Lung (tissue), 12 donors: Measurements from ENCODE around the gene ABLIM2. TPM values are rescaled to one million over a fixed set of nuclear protein-coding genes. Genes with fewer than 3 reads are reported as not detected.

ENCODE experiments used
- ATAC-seq: fragments of 200-7000 bp; cut with Tn5 transposase; one replicate; pipeline ENCODE4 v1.9.1; 2020; ENCODE audit warnings: moderate number of reproducible peaks; ENCODE audit not compliant: insufficient read depth, low FRiP score
- DNase-seq, 3 donors: peaks; one replicate each; pipeline ENCODE4 v3.0.0-alpha.2; 2013 to 2017
- H3K27ac ChIP-seq, 2 donors: one replicate each; pipeline ENCODE4 v1.5.1; 2013; ENCODE audit warnings: mild to moderate bottlenecking in 2 of 2, moderate library complexity in 2 of 2, control low read depth in 1 of 2, inconsistent platforms in 1 of 2, low read depth in 1 of 2, low read length in 1 of 2
- H3K27me3 ChIP-seq, 3 donors: one replicate each; pipeline ENCODE4 v1.5.1; 2013; ENCODE audit warnings: low read length in 2 of 3; ENCODE audit not compliant: control insufficient read depth in 3 of 3, insufficient read depth in 3 of 3
- H3K36me3 ChIP-seq, 4 donors: one replicate each; pipeline ENCODE4 v1.5.1; 2013; ENCODE audit warnings: low read length in 4 of 4, mild to moderate bottlenecking in 1 of 4, moderate library complexity in 1 of 4; ENCODE audit not compliant: control insufficient read depth in 4 of 4, insufficient read depth in 4 of 4
- H3K4me1 ChIP-seq, 5 donors: one replicate each; pipeline ENCODE4 v1.5.1; 2013; ENCODE audit warnings: low read length in 5 of 5, mild to moderate bottlenecking in 2 of 5, moderate library complexity in 1 of 5; ENCODE audit not compliant: control insufficient read depth in 5 of 5, insufficient read depth in 5 of 5
- H3K4me3 ChIP-seq: one replicate; pipeline ENCODE4 v1.5.1; 2013; ENCODE audit warnings: mild to moderate bottlenecking, control low read depth, moderate library complexity
- H3K9ac ChIP-seq, 2 donors: one replicate each; pipeline ENCODE4 v1.5.1; 2013; ENCODE audit warnings: low read length in 2 of 2, control low read depth in 1 of 2; ENCODE audit not compliant: insufficient read depth in 1 of 2
- H3K9me3 ChIP-seq, 4 donors: one replicate each; pipeline ENCODE4 v1.5.1; 2013; ENCODE audit warnings: low read length in 3 of 4, mild to moderate bottlenecking in 1 of 4, moderate library complexity in 1 of 4; ENCODE audit not compliant: control insufficient read depth in 4 of 4, insufficient read depth in 3 of 4
- CTCF ChIP-seq: IDR thresholded peaks from 2 replicates; pipeline ENCODE4 v1.5.1; 2012; ENCODE audit warnings: mild to moderate bottlenecking; ENCODE audit errors: control extremely low read depth, extremely low read depth
- WGBS, 2 donors: extraction: QIAGEN DNeasy Blood & Tissue Kit; methylation state at CpG; one replicate each; pipeline ENCODE4 v1.1.7; 2013; 5-methylcytosine and 5-hydroxymethylcytosine counted together
- polyA plus RNA-seq, 2 donors: library from polyadenylated mRNA; stranded (reverse); fragments of 200-250 nt; gene quantifications; one replicate each; pipeline ENCODE4 v1.2.1, GENCODE V29; 2013
- total RNA-seq, 2 donors: library from RNA; depleted of rRNA in 1 of 2; stranded (reverse); fragments of >200 nt in 1 of 2; gene quantifications; one replicate each; pipeline ENCODE4 v1.2.1, GENCODE V29; 2014 to 2021
- donor health status: control.
- donor health status: control.
- donor health status: Bipolar disorder and iron deficiency.
- donor health status: healthy.
- donor health status: DM: yes; HTN: yes; CAD: no.

ABLIM2 gene
- total and polyA plus RNA-seq, 4 donors: 1.7 to 10.9 (median 5.2) TPM

DNA sequence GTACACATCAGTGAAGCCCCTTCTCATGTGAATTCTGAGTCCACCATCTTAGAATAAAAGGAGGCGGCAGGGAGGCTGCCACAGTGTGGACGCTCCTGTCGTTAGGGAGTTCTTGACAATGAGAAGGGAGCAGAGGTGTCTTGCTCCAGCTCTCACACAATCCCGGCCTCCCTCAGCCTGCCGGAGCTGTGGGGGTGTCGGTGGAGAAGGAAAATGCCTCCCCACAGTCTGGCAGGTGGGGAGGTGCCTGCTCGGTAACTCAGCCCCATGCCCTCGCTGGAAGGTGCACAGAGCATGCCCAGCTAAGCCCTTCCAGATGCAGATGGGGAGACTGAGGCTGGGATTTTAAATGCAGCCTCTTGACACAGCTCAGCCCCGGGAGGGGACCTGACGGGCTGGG is 20.5 kb upstream of the ABLIM2 start:
- no peak for ATAC-seq
- peaks cover 0 to 17% (median 4%) of the 10 kb centered on the region in 5 donors for H3K4me1 ChIP-seq
- peaks cover 0 to 2% (median 0%) of the 10 kb centered on the region in 4 donors for H3K9me3 ChIP-seq
- H3K27me3 ChIP-seq: peaks cover 0 to 2% (median 0%) of the 10 kb centered on the region in 3 donors
- H3K9ac ChIP-seq: no peak overlapping the region
- H3K27ac ChIP-seq: no peak overlapping the region
- DNase-seq: no peak
- no peak overlapping the region for H3K4me3 ChIP-seq
- H3K36me3 ChIP-seq: no peaks in the 10 kb centered on the region
- TF ChIP-seq CTCF: no peak
- WGBS, 2 donors: 88 to 95% methylated on average over 10 of the region's 10 CpGs

DNA sequence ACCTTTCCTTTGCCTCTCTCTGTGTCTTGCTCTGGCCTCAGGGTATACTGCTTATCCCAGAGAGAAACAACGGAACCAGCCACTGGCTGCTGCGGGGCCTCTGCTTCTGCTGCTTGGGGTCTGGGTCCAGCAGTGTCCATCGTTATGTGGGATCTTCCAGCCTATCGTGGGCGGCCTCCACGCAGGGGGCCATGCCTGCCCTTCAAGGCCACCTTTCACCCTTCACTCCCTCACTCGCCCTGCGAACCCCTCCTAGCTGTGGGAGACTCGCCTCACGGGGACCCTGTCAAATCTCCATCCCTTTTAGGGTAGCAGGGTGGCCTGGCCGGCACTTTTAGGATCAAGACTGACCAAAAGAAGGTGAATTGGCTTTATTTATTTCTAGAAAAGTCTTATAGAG is 19.3 kb upstream of the ABLIM2 start:
- H3K27me3 ChIP-seq: peaks cover 0 to 2% (median 0%) of the 10 kb centered on the region in 3 donors
- H3K9me3 ChIP-seq: peaks cover 0 to 2% (median 0%) of the 10 kb centered on the region in 4 donors
- no peak overlapping the region for H3K4me3 ChIP-seq
- 94 to 98% methylated on average over 11 of the region's 11 CpGs for WGBS, 2 donors
- no peak overlapping the region for H3K27ac ChIP-seq
- ATAC-seq: no peak
- H3K9ac ChIP-seq: no peak overlapping the region
- no peaks in the 10 kb centered on the region for H3K36me3 ChIP-seq
- no peak for TF ChIP-seq CTCF
- no peak for DNase-seq
- H3K4me1 ChIP-seq: peaks cover 0 to 13% (median 0%) of the 10 kb centered on the region in 5 donors

- no peak for TF ChIP-seq CTCF
- Histone ChIP-seq H3K4me1 (peaks cover 0 to 9% (median 0%) of the 10 kb centered on the region in 5 donors), H3K9me3 (peaks cover 0 to 2% (median 0%) of the 10 kb centered on the region in 4 donors), H3K36me3 (no peaks in the 10 kb centered on the region), H3K27ac (no peak overlapping the region), H3K9ac (no peak overlapping the region), H3K4me3 (no peak overlapping the region), H3K27me3 (peaks cover 0 to 2% (median 0%) of the 10 kb centered on the region in 3 donors)
- 77 to 84% methylated on average over 6 of the region's 6 CpGs for WGBS, 2 donors
- DNase-seq (no peak), ATAC-seq (no peak)
These were observed 18.9 kb upstream of the ABLIM2 start for GRCh38 chr4:8177552-8177951.
